Neuronal stem cell (in vitro differentiated cells): ENCODE measurements around the gene DOCK11.

Experiments
- DNase-seq: peaks from one replicate; pipeline ENCODE4 v3.0.0-alpha.2; 2013; ENCODE audit warnings: low spot score
- H2AFZ ChIP-seq: one replicate; pipeline ENCODE4 v1.6.1; 2013; ENCODE audit warnings: mild to moderate bottlenecking, low read length, inconsistent platforms
- H2AK5ac ChIP-seq: 2 replicates; pipeline ENCODE4 v1.6.1; 2013; ENCODE audit warnings: low read depth, mild to moderate bottlenecking, inconsistent platforms, low read length, moderate library complexity, mixed read lengths
- H2BK120ac ChIP-seq: 2 replicates; pipeline ENCODE4 v1.6.1; 2013; ENCODE audit warnings: low read depth, mild to moderate bottlenecking, inconsistent platforms, low read length, moderate library complexity, mixed read lengths
- H2BK12ac ChIP-seq: one replicate; pipeline ENCODE4 v1.6.1; 2013; ENCODE audit warnings: low read length, inconsistent platforms
- H2BK15ac ChIP-seq: 2 replicates; pipeline ENCODE4 v1.6.1; 2013; ENCODE audit warnings: mild to moderate bottlenecking, low read length, inconsistent platforms, mixed read lengths
- H2BK5ac ChIP-seq: one replicate; pipeline ENCODE4 v1.6.1; 2013; ENCODE audit warnings: inconsistent platforms, mild to moderate bottlenecking, low read length, moderate library complexity
- H3K14ac ChIP-seq: one replicate; pipeline ENCODE4 v1.6.1; 2013; ENCODE audit warnings: low read length, inconsistent platforms
- H3K18ac ChIP-seq: 2 replicates; pipeline ENCODE4 v1.6.1; 2013; ENCODE audit warnings: low read length, inconsistent platforms
- H3K23ac ChIP-seq: 2 replicates; pipeline ENCODE4 v1.6.1; 2013; ENCODE audit warnings: low read depth, mild to moderate bottlenecking, mixed read lengths, low read length, inconsistent platforms; ENCODE audit not compliant: poor library complexity
- H3K27ac ChIP-seq: replicated peaks from 3 replicates; pipeline ENCODE4 v1.5.1; 2013; ENCODE audit warnings: low read length, inconsistent platforms
- H3K27me3 ChIP-seq, 3 experiments: 2 replicates each; pipeline ENCODE4 v1.6.1; 2013; ENCODE audit warnings: low read length in 3 of 3, mild to moderate bottlenecking in 2 of 3, inconsistent platforms in 1 of 3, low read depth in 1 of 3, mixed read lengths in 1 of 3, moderate library complexity in 1 of 3; ENCODE audit not compliant: control insufficient read depth in 3 of 3, insufficient read depth in 3 of 3
- H3K36me3 ChIP-seq, 2 donors: replicated peaks in 1 of 2; 2 replicates each; pipeline ENCODE4 v1.6.1; 2013; ENCODE audit warnings: low read length in 2 of 2; ENCODE audit not compliant: control insufficient read depth in 2 of 2, insufficient read depth in 2 of 2
- H3K4ac ChIP-seq: 2 replicates; pipeline ENCODE4 v1.6.1; 2013; ENCODE audit warnings: inconsistent platforms, mild to moderate bottlenecking, low read length, moderate library complexity
- H3K4me1 ChIP-seq, 2 donors: 1 replicate in 1 of 2; 2 replicates in 1 of 2; pipeline ENCODE4 v1.6.1; 2013; ENCODE audit warnings: low read length in 2 of 2, low read depth in 1 of 2; ENCODE audit not compliant: control insufficient read depth in 2 of 2, insufficient read depth in 1 of 2
- H3K4me2 ChIP-seq: one replicate; pipeline ENCODE4 v1.6.1; 2013; ENCODE audit warnings: mild to moderate bottlenecking, low read length, inconsistent platforms; ENCODE audit not compliant: insufficient read depth, poor library complexity, severe bottlenecking
- H3K4me3 ChIP-seq, 2 donors: 2 replicates each; pipeline ENCODE4 v1.5.1; 2013; ENCODE audit warnings: low read length in 2 of 2, mild to moderate bottlenecking in 2 of 2, inconsistent platforms in 1 of 2, moderate library complexity in 1 of 2
- H3K79me1 ChIP-seq: one replicate; pipeline ENCODE4 v1.6.1; 2013; ENCODE audit warnings: low read depth, mild to moderate bottlenecking, inconsistent platforms, low read length, moderate library complexity
- H3K9ac ChIP-seq: one replicate; pipeline ENCODE4 v1.6.1; 2013; ENCODE audit warnings: mild to moderate bottlenecking, low read depth, low read length, inconsistent platforms; ENCODE audit not compliant: poor library complexity
- H3K9me3 ChIP-seq, 2 donors: replicated peaks in 1 of 2; 2 replicates each; pipeline versions ENCODE3 to v1.6.1; 2013; ENCODE audit warnings: low read length in 2 of 2, mild to moderate bottlenecking in 2 of 2, inconsistent platforms in 1 of 2, low read depth in 1 of 2, mixed read lengths in 1 of 2, moderate library complexity in 1 of 2; ENCODE audit not compliant: control insufficient read depth in 2 of 2, insufficient read depth in 1 of 2
- H4K8ac ChIP-seq: one replicate; pipeline ENCODE4 v1.6.1; 2013; ENCODE audit warnings: low read depth, mild to moderate bottlenecking, inconsistent platforms, low read length, moderate library complexity
- H4K91ac ChIP-seq: one replicate; pipeline ENCODE4 v1.6.1; 2013; ENCODE audit warnings: low read length, low read depth, mild to moderate bottlenecking, inconsistent platforms; ENCODE audit not compliant: poor library complexity
- WGBS, 2 donors: extraction: QIAGEN DNeasy Blood & Tissue Kit; methylation state at CpG; one replicate each; pipeline ENCODE4 v1.1.7; 2013; ENCODE audit warnings: missing lambda C conversion rate in 2 of 2, mixed read lengths in 1 of 2; ENCODE audit not compliant: insufficient read length in 2 of 2, insufficient replicate concordance in 1 of 2; ENCODE audit errors: extremely low coverage in 2 of 2; 5-methylcytosine and 5-hydroxymethylcytosine counted together

The DOCK11 gene

DNA sequence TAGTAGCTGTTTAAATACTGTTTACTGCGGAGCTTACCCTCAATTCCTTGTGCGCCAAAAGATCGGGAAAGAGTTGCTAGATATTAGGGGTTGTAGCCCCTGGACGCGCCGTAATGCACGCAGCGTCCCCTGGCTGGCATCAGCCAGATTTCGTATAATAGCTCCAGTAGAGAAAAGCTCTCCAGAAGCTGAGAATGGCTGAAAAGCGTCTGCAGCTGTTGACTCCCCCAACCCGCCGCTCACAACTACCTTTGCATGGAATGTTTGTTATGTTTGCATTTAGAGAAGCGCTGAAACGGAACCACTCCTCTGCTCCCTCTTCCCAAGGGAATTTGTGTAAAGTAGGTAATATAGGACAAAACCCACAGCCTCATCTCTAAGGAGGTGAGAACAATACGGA lies 3.7 kb downstream of the DOCK11 start:
- H4K91ac ChIP-seq: no peak overlapping the region
- peaks cover 2% of the 10 kb centered on the region for H3K79me1 ChIP-seq
- no CpG with 5 or more reads among the region's 15 CpGs for WGBS, 2 donors
- no peak overlapping the region for H4K8ac ChIP-seq
- no peaks in the 10 kb centered on the region for H3K27me3 ChIP-seq
- no peaks in the 10 kb centered on the region for H3K36me3 ChIP-seq
- H2AK5ac ChIP-seq: no peak overlapping the region
- no peak overlapping the region for H2AFZ ChIP-seq
- H3K27ac ChIP-seq: peak overlapping the region; percentile 32
- H3K23ac ChIP-seq: no peak overlapping the region
- no peak for DNase-seq
- no peak overlapping the region for H3K9ac ChIP-seq
- H3K4me1 ChIP-seq: peaks cover 0 to 7% of the 10 kb centered on the region in 2 donors
- H2BK15ac ChIP-seq: no peak overlapping the region
- no peak overlapping the region for H3K14ac ChIP-seq
- no peak overlapping the region for H3K4me3 ChIP-seq
- no peak overlapping the region for H2BK120ac ChIP-seq
- H3K4ac ChIP-seq: no peak overlapping the region
- peaks cover 0 to 8% of the 10 kb centered on the region in 2 donors for H3K9me3 ChIP-seq
- H3K18ac ChIP-seq: no peak overlapping the region
- no peak overlapping the region for H2BK12ac ChIP-seq
- H2BK5ac ChIP-seq: no peak overlapping the region
- H3K4me2 ChIP-seq: no peak overlapping the region

- H3K14ac ChIP-seq: no peak overlapping the region
- H3K9ac ChIP-seq: no peak overlapping the region
- no peak for DNase-seq
- no peak overlapping the region for H2BK120ac ChIP-seq
- H2BK15ac ChIP-seq: no peak overlapping the region
- H3K27me3 ChIP-seq: no peaks in the 10 kb centered on the region
- H3K4me3 ChIP-seq: no peak overlapping the region
- no peak overlapping the region for H3K4ac ChIP-seq
- no peak overlapping the region for H3K18ac ChIP-seq
- WGBS, 2 donors: no CpG with 5 or more reads among the region's 6 CpGs
- H3K4me2 ChIP-seq: no peak overlapping the region
- H3K23ac ChIP-seq: no peak overlapping the region
- no peak overlapping the region for H2BK12ac ChIP-seq
- no peak overlapping the region for H2BK5ac ChIP-seq
- H4K91ac ChIP-seq: no peak overlapping the region
- no peaks in the 10 kb centered on the region for H3K79me1 ChIP-seq
- H2AFZ ChIP-seq: no peak overlapping the region
- H3K27ac ChIP-seq: no peak overlapping the region
- H3K9me3 ChIP-seq: peaks cover 0 to 8% of the 10 kb centered on the region in 2 donors
- no peaks in the 10 kb centered on the region for H3K36me3 ChIP-seq
- H2AK5ac ChIP-seq: no peak overlapping the region
- H4K8ac ChIP-seq: no peak overlapping the region
- H3K4me1 ChIP-seq: peaks cover 0 to 3% of the 10 kb centered on the region in 2 donors
These were observed 6.7 kb downstream of the DOCK11 start for GRCh38 chrX:118502161-118502789.

DNA sequence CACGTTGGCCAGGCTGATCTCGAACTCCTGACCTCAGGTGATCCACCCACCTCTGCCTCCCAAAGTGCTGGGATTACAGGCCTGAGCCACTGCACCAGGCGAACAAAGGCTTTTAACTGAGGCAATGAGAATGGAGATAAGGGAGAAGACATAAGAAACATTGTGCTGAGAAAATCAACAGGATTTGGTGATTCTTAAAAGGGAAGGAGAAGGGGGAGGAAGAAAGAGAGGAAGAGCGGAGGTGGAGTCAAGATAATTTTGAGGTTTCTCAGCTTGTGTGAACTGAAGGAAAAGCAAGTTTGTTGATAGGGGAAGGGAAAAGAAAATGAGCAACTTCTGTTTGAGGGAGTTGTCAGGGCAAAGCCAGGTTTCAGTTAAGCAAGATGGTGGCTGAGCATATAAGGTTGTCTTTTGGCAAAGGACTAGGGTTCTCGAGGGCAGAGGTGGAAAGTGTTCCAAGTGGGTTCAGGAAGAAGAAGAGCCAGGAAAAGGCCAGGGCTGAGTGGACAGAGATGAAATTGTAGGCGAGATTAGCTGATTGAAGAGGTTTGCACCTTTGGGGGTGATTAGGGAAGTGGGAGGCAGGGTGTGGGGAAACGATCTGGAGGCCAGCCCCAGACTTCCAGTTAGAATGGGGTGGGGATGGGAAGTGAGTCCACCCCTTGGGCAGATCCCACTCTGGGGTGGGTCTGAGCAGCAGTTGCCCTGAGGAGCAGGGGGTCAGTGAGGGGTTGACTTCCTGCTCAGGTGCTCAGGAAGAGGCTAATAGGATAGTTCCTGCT lies 7.8 kb downstream of the DOCK11 start:
- WGBS, 2 donors: no CpG with 5 or more reads among the region's 7 CpGs
- Histone ChIP-seq H2AFZ (no peak overlapping the region), H3K23ac (no peak overlapping the region), H3K4ac (no peak overlapping the region), H2BK15ac (no peak overlapping the region), H3K9ac (no peak overlapping the region), H3K79me1 (no peaks in the 10 kb centered on the region), H2BK5ac (no peak overlapping the region), H3K9me3 (peaks cover 0 to 8% of the 10 kb centered on the region in 2 donors), H3K4me1 (peaks cover 0 to 3% of the 10 kb centered on the region in 2 donors), H2AK5ac (no peak overlapping the region), H3K4me2 (no peak overlapping the region), H3K18ac (no peak overlapping the region), H3K36me3 (no peaks in the 10 kb centered on the region), H4K8ac (no peak overlapping the region), H3K4me3 (no peak overlapping the region), H4K91ac (no peak overlapping the region), H3K27me3 (no peaks in the 10 kb centered on the region), H2BK12ac (no peak overlapping the region), H2BK120ac (no peak overlapping the region), H3K27ac (no peak overlapping the region), H3K14ac (no peak overlapping the region)
- DNase-seq: no peak

DNA sequence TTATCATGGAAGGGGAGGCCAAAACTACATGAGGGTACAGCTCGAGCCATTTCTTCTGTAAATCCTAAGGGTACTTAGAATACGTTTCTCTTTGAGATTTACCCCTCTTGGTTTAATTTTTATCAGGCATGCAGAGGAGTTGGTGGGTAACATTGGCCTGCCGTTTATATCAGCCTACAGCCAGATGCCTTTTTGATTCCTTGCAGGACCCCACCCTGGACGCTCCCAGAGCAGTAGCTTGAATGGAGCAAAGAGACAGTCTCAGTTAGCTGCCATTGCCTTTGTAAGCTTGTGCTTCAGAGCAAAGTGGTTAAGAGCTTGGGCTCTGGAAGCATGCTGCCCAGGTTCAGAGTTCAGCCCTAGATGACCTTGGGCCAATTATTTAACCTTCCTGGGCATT lies 9.0 kb downstream of the DOCK11 start:
- Histone ChIP-seq H3K4me1 (no peaks in the 10 kb centered on the region), H2AK5ac (no peak overlapping the region), H3K4ac (no peak overlapping the region), H3K9me3 (peaks cover 0 to 8% of the 10 kb centered on the region in 2 donors), H4K91ac (no peak overlapping the region), H2BK5ac (no peak overlapping the region), H3K4me2 (no peak overlapping the region), H3K18ac (no peak overlapping the region), H3K14ac (no peak overlapping the region), H3K27me3 (no peaks in the 10 kb centered on the region), H3K79me1 (no peaks in the 10 kb centered on the region), H3K36me3 (no peaks in the 10 kb centered on the region), H4K8ac (no peak overlapping the region), H3K4me3 (no peak overlapping the region), H3K9ac (no peak overlapping the region), H2BK15ac (no peak overlapping the region), H2BK120ac (no peak overlapping the region), H2BK12ac (no peak overlapping the region), H3K23ac (no peak overlapping the region), H2AFZ (no peak overlapping the region), H3K27ac (no peak overlapping the region)
- no peak for DNase-seq
- whole genome bisulfite sequencing, 2 donors: no CpG with 5 or more reads among the region's 4 CpGs
